ENCODE measurements around the gene PLEKHG5. TPM values are rescaled to one million over a fixed set of nuclear protein-coding genes. Genes with fewer than 3 reads are reported as not detected.
"Not testable (repeated sequence)": the region's sequence is repeated elsewhere in the genome, so short reads cannot be mapped to it uniquely, and the experiment has no call there.

PLEKHG5 gene
- total and polyA plus RNA-seq, 10 donors, result 6.4 to 120 (median 59.4) TPM

DNA sequence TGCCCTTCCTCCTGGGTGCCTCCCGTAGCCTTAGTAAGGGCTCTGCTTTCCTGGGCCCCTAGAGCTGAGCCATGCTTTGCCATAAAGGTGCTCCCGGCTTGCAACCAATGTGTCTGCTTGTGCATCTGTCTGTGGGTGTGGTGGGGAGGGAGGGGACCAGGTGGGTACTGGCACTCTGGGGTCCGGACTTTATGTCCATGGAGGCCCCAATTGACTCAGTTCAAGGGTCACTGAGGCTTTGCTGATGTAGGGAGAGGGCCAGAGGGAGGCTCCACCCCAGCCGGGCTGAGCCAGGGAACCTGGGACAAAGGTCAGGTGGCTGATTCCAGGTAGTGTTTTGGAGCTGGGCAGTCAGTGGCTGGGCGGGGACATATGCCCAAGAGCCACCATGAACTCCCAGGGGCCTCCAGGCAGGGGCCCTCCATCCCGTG lies 40.5 kb downstream of the PLEKHG5 start:
- no peaks in the 10 kb centered on the region for H3K9me3 ChIP-seq
- H3K27me3 ChIP-seq (replicated peaks in 1 of 7), result peaks cover 3 to 100% (median 89%) of the 10 kb centered on the region in 7 donors
- H3K27ac ChIP-seq, result no peak overlapping the region
- DNase-seq, result no peak
- H3K36me3 ChIP-seq, result no peaks in the 10 kb centered on the region
- WGBS, 5 donors, result 62 to 80% (median 76%) methylated on average over 5 to 6 of the region's 6 CpGs
- H3K4me1 ChIP-seq, result peaks cover 9 to 55% (median 40%) of the 10 kb centered on the region in 6 donors
- TF ChIP-seq, protein P1, sequence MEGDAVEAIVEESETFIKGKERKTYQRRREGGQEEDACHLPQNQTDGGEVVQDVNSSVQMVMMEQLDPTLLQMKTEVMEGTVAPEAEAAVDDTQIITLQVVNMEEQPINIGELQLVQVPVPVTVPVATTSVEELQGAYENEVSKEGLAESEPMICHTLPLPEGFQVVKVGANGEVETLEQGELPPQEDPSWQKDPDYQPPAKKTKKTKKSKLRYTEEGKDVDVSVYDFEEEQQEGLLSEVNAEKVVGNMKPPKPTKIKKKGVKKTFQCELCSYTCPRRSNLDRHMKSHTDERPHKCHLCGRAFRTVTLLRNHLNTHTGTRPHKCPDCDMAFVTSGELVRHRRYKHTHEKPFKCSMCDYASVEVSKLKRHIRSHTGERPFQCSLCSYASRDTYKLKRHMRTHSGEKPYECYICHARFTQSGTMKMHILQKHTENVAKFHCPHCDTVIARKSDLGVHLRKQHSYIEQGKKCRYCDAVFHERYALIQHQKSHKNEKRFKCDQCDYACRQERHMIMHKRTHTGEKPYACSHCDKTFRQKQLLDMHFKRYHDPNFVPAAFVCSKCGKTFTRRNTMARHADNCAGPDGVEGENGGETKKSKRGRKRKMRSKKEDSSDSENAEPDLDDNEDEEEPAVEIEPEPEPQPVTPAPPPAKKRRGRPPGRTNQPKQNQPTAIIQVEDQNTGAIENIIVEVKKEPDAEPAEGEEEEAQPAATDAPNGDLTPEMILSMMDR (IDR thresholded peaks at IDR 0.05 in 8 of 11, conservative IDR thresholded peaks at IDR 0.05 in 3 of 11), result no peak
- TF ChIP-seq POLR2AphosphoS5 (IDR thresholded peaks at IDR 0.05) (no peak), POLR2A (IDR thresholded peaks at IDR 0.05) (no peak)
- no peak overlapping the region for H3K4me3 ChIP-seq
- intact Hi-C loops (cut with DNase I; ENCODE audit: low total_unique reads), result no loop called here

DNA sequence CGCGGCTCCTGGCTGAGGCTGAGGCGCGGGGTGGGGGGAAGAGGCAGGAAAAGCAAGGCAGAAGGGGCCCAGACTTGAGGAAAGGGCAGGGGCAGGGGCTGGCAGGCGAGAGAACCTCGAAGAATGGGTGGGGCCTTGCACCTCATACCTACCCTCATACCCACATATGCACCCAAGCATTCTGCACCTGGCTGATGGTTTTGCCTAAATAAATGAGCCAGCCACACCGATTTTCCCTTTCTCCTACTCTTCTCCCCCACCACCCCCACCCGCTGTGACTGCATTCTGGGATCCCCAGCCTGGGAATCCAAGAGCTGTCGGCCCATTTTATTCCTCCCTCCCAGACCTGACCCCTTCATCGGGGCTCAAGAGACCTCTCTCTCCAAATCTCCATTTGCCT lies 41.0 kb downstream of the PLEKHG5 start:
- DNase-seq; intact Hi-C loops (cut with DNase I; ENCODE audit: low total_unique reads); H3K36me3 ChIP-seq; H3K9me3 ChIP-seq; H3K27ac ChIP-seq; H3K4me3 ChIP-seq: not testable (repeated sequence)
- Histone ChIP-seq H3K4me1 (peaks cover 9 to 51% (median 37%) of the 10 kb centered on the region in 6 donors), H3K27me3 (replicated peaks in 1 of 7) (peaks cover 3 to 100% (median 86%) of the 10 kb centered on the region in 7 donors)
- 19 to 34% (median 29%) methylated on average over 10 of the region's 10 CpGs for WGBS, 5 donors

DNA sequence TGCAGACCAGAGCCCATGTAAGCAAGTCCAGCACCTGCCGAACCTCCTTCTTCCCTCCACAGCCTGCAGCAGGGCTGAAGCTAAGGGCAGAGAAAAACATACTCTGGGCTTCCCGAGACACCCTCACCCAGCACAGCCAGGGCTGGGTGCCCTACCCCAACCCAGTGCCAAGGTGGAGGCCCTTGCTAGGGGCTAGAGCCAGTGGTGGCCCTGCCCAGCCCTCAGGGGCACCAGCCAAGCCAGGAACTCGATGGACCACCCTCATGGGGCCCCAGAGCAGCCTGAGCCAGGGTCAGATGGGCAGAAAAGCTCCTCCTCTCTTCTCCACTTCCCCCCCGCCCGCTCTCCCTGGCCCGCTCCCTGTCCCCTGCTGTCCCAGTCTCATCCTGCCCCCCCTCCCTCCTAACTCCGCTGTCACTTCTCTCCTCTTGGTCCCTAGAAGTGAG lies 41.4 kb downstream of the PLEKHG5 start:
- Histone ChIP-seq H3K4me1 (peaks cover 9 to 46% (median 32%) of the 10 kb centered on the region in 6 donors), H3K4me3 (no peak overlapping the region), H3K27me3 (replicated peaks in 1 of 7) (peaks cover 3 to 100% (median 85%) of the 10 kb centered on the region in 7 donors), H3K9me3 (no peaks in the 10 kb centered on the region), H3K27ac (no peak overlapping the region), H3K36me3 (no peaks in the 10 kb centered on the region)
- intact Hi-C loops (cut with DNase I; ENCODE audit: low total_unique reads), result no loop called here
- DNase-seq, result no peak
- TF ChIP-seq POLR2A (IDR thresholded peaks at IDR 0.05), result no peak
- TF ChIP-seq, protein P1 (IDR thresholded peaks at IDR 0.05 in 8 of 11, conservative IDR thresholded peaks at IDR 0.05 in 3 of 11), result no peak
- TF ChIP-seq POLR2AphosphoS5 (IDR thresholded peaks at IDR 0.05), result no peak
- WGBS, 5 donors, result 20 to 34% (median 23%) methylated on average over 6 to 7 of the region's 7 CpGs

DNA sequence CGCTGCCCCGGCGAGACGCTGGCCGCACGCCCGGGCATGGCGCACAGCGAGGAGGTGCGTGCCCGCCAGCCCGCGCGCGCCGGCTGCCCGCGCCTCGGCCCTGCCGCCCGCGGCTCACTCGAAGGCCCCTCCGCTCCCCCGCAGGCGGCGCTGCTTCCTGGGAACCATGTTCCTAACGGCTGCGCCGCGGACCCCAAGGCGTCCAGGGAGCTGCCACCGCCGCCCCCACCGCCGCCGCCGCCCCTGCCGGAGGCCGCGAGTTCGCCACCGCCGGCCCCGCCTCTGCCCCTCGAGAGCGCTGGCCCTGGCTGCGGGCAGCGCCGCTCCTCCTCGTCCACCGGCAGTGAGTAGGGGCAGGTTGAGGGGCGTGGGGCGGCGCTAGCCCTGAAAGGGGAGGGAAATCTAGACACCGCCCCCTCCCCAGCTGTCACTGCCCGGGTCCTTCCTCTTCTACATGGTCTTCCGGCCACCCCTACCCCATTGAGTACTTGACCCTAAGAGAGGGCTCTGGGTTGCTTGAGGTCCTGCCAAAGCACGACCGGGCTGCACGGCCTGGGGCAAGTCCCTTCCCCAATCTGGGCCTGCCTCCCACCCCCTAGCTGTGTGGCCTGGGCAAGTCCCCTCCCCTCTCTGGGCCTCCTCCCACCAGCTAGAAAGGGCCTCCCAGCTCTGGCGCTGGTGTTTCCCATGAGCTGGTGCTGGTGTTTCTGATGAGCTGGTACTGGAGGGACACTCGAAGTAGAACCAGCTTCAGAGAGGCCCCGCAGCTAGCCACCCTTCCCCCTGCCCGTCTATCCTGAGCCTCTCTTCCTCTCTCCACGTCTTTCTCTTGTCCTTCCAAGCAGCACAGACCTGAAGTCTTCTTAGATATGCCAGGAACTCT lies 42.5 kb downstream of the PLEKHG5 start:
- H3K27ac ChIP-seq, result no peak overlapping the region
- H3K9me3 ChIP-seq, result no peaks in the 10 kb centered on the region
- peaks cover 9 to 36% (median 25%) of the 10 kb centered on the region in 6 donors for H3K4me1 ChIP-seq
- peaks cover 3 to 100% (median 75%) of the 10 kb centered on the region in 7 donors for H3K27me3 ChIP-seq (replicated peaks in 1 of 7)
- H3K4me3 ChIP-seq, result peak overlapping the region in 3 of 8 donors; percentile 4 to 64 (median 27)
- DNase-seq, result no peak
- H3K36me3 ChIP-seq, result no peaks in the 10 kb centered on the region
- intact Hi-C loops (cut with DNase I; ENCODE audit: low total_unique reads), result no loop called here
- WGBS, 5 donors, result 2 to 8% (median 6%) methylated on average over 16 to 60 of the region's 66 CpGs
- TF ChIP-seq POLR2AphosphoS5 (IDR thresholded peaks at IDR 0.05), result no peak
- no peak for TF ChIP-seq POLR2A (IDR thresholded peaks at IDR 0.05)
- TF ChIP-seq, protein P1 (IDR thresholded peaks at IDR 0.05 in 8 of 11, conservative IDR thresholded peaks at IDR 0.05 in 3 of 11), result no peak

Data from spleen (tissue), 11 donors.